ENCODE results near the gene CNKSR1.

DNA sequence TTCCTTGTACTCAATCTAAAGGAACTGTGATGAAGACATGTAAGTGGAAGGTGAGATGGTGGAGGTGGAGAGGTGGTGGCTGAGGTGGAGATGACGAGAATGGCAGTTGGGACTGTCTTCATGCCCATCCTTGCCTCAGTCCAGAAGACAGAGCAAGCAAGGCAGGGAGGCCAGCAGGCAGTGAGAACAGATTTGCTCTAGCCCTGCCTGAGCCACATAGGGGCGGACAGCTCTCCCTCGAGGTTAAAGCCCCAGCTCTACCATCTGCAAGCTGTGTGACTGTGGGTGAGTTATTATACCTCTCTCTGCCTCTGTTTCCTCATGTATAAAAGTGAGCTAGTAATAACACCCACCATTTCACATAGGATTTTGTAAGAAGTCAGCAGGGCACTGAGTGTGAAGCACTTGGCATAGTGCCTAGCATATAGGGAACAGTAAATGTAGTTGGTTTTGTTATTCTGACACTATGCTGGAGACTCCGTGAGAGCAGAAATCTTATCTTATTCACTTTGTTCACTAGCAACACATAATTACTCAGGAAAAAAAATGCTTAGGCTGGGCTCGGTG lies 23.2 kb upstream of the CNKSR1 start:
- TF ChIP-seq CTCF (IDR thresholded peaks at IDR 0.05) (no peak), POLR2A (IDR thresholded peaks at IDR 0.05) (no peak)
